ENCODE measurements around the gene USP26. TPM values are rescaled to one million over a fixed set of nuclear protein-coding genes. Genes with fewer than 3 reads are reported as not detected.

USP26 gene
- polyA plus RNA-seq, 1 experiment, result not detected

- ChIA-PET CTCF (no interaction called here), POLR2A (no interaction called here)
These were observed 24.3 kb downstream of the USP26 start for GRCh38 chrX:133072566-133072965.

GRCh38 chrX:133068461-133068860, 28.4 kb downstream of the USP26 start:
- Histone ChIP-seq H3K9me3 (ENCODE audit: control insufficient read depth, insufficient read depth, low read length) (no peaks in the 10 kb centered on the region), H3K4me3 (ENCODE audit: low read depth, low read length) (no peak overlapping the region), H3K27ac (ENCODE audit: low read depth, low read length) (no peak overlapping the region), H3K27me3 (ENCODE audit: control insufficient read depth, insufficient read depth, low read length) (no peaks in the 10 kb centered on the region)
- ChIA-PET POLR2A (no interaction called here), CTCF (no interaction called here)
- TF ChIP-seq CTCF (IDR thresholded peaks at IDR 0.05; ENCODE audit: low read depth, low read length), result no peak
- no peak for DNase-seq (ENCODE audit: low read depth, low spot score)

More at GRCh38 chrX:133072566-133072965, 24.3 kb downstream of the USP26 start:
- DNase-seq (ENCODE audit: low read depth, low spot score), result no peak
- no peak for TF ChIP-seq CTCF (IDR thresholded peaks at IDR 0.05; ENCODE audit: low read depth, low read length)
- no peak overlapping the region for H3K4me3 ChIP-seq (ENCODE audit: low read depth, low read length)
- H3K9me3 ChIP-seq (ENCODE audit: control insufficient read depth, insufficient read depth, low read length), result no peaks in the 10 kb centered on the region
- no peaks in the 10 kb centered on the region for H3K27me3 ChIP-seq (ENCODE audit: control insufficient read depth, insufficient read depth, low read length)
- no peak overlapping the region for H3K27ac ChIP-seq (ENCODE audit: low read depth, low read length)

- Histone ChIP-seq H3K9me3 (ENCODE audit: control insufficient read depth, insufficient read depth, low read length) (no peaks in the 10 kb centered on the region), H3K27ac (ENCODE audit: low read depth, low read length) (no peak overlapping the region), H3K4me3 (ENCODE audit: low read depth, low read length) (no peak overlapping the region), H3K27me3 (ENCODE audit: control insufficient read depth, insufficient read depth, low read length) (no peaks in the 10 kb centered on the region)
- no peak for TF ChIP-seq CTCF (IDR thresholded peaks at IDR 0.05; ENCODE audit: low read depth, low read length)
- ChIA-PET CTCF (no interaction called here), POLR2A (no interaction called here)
- no peak for DNase-seq (ENCODE audit: low read depth, low spot score)
These were observed 40.6 kb downstream of the USP26 start for GRCh38 chrX:133056341-133056740.

- Histone ChIP-seq H3K27ac (ENCODE audit: low read depth, low read length) (no peak overlapping the region), H3K27me3 (ENCODE audit: control insufficient read depth, insufficient read depth, low read length) (no peaks in the 10 kb centered on the region), H3K9me3 (ENCODE audit: control insufficient read depth, insufficient read depth, low read length) (no peaks in the 10 kb centered on the region), H3K4me3 (ENCODE audit: low read depth, low read length) (no peak overlapping the region)
- no peak for TF ChIP-seq CTCF (IDR thresholded peaks at IDR 0.05; ENCODE audit: low read depth, low read length)
- CTCF ChIA-PET, result no interaction called here
- DNase-seq (ENCODE audit: low read depth, low spot score), result no peak
- POLR2A ChIA-PET, result no interaction called here
These were observed 42.0 kb downstream of the USP26 start for GRCh38 chrX:133054761-133055405.

- Histone ChIP-seq H3K9me3 (ENCODE audit: control insufficient read depth, insufficient read depth, low read length) (no peaks in the 10 kb centered on the region), H3K27ac (ENCODE audit: low read depth, low read length) (no peak overlapping the region), H3K4me3 (ENCODE audit: low read depth, low read length) (no peak overlapping the region), H3K27me3 (ENCODE audit: control insufficient read depth, insufficient read depth, low read length) (no peaks in the 10 kb centered on the region)
- POLR2A ChIA-PET, result no interaction called here
- TF ChIP-seq CTCF (IDR thresholded peaks at IDR 0.05; ENCODE audit: low read depth, low read length), result no peak
- no peak for DNase-seq (ENCODE audit: low read depth, low spot score)
- CTCF ChIA-PET, result no interaction called here
These were observed 42.9 kb downstream of the USP26 start for GRCh38 chrX:133053861-133054598.

Data from AG04450 (cell line).